Tibial artery (tissue), 4 donors: Measurements from ENCODE around the gene TPM2.

ENCODE experiments used
- DNase-seq, 2 donors: peaks; one replicate each; pipeline ENCODE4 v3.0.0-alpha.2; 2019
- H3K27ac ChIP-seq, 2 donors: fragments of 200-600 bp; sonication (generic) in 1 of 2; 1 replicate in 1 of 2; 2 replicates in 1 of 2; pipeline ENCODE4 v1.5.1; 2018 to 2019; ENCODE audit warnings: mild to moderate bottlenecking in 1 of 2
- H3K27me3 ChIP-seq, 2 donors: fragments of 200-600 bp; sonication (generic) in 1 of 2; one replicate each; pipeline versions ENCODE4 v1.5.1 to v1.6.0; 2016 to 2019
- H3K36me3 ChIP-seq, 3 donors: fragments of 200-600 bp; sonication (generic) in 2 of 3; one replicate each; pipeline ENCODE4 v1.5.1; 2016 to 2019; ENCODE audit warnings: mild to moderate bottlenecking in 2 of 3
- H3K4me1 ChIP-seq, 4 donors: fragments of 200-600 bp; sonication (generic) in 2 of 4; 1 replicate in 3 of 4; 2 replicates in 1 of 4; pipeline ENCODE4 v1.5.1; 2016 to 2019
- H3K4me3 ChIP-seq, 2 donors: fragments of 200-600 bp; sonication (generic) in 1 of 2; 1 replicate in 1 of 2; 2 replicates in 1 of 2; pipeline ENCODE4 v1.5.1; 2018 to 2019; ENCODE audit warnings: mild to moderate bottlenecking in 2 of 2
- H3K9me3 ChIP-seq, 3 donors: fragments of 200-600 bp; sonication (generic) in 1 of 3; one replicate each; pipeline ENCODE4 v1.5.1; 2016 to 2019
- CTCF ChIP-seq, 2 experiments: fragments of 200-600 bp in 1 of 2; fragments of 450-650 bp in 1 of 2; IDR thresholded peaks; one replicate each; pipeline ENCODE4 v1.5.1; 2017 to 2019; ENCODE audit warnings: antibody characterized with exemption in 2 of 2, mild to moderate bottlenecking in 1 of 2, moderate library complexity in 1 of 2
- intact Hi-C: fragments of 100-400 bp; cut with DNase I; formaldehyde crosslinking; loops from one replicate; pipeline ENCODE4 v1.15.0; 2023; ENCODE audit warnings: low total_unique reads

TPM2 gene

GRCh38 chr9:35706951-35707350 lies 17.2 kb upstream of the TPM2 start:
- no peak overlapping the region for H3K4me3 ChIP-seq
- no peaks in the 10 kb centered on the region for H3K27me3 ChIP-seq
- no peak for TF ChIP-seq CTCF (IDR thresholded peaks at IDR 0.05)
- no peak for DNase-seq
- H3K4me1 ChIP-seq: no peaks in the 10 kb centered on the region
- intact Hi-C loops: no loop called here
- H3K36me3 ChIP-seq: peaks cover 97 to 100% (median 97%) of the 10 kb centered on the region in 3 donors
- H3K27ac ChIP-seq: peak overlapping the region; percentile 96 to 97
- H3K9me3 ChIP-seq: no peaks in the 10 kb centered on the region

DNA sequence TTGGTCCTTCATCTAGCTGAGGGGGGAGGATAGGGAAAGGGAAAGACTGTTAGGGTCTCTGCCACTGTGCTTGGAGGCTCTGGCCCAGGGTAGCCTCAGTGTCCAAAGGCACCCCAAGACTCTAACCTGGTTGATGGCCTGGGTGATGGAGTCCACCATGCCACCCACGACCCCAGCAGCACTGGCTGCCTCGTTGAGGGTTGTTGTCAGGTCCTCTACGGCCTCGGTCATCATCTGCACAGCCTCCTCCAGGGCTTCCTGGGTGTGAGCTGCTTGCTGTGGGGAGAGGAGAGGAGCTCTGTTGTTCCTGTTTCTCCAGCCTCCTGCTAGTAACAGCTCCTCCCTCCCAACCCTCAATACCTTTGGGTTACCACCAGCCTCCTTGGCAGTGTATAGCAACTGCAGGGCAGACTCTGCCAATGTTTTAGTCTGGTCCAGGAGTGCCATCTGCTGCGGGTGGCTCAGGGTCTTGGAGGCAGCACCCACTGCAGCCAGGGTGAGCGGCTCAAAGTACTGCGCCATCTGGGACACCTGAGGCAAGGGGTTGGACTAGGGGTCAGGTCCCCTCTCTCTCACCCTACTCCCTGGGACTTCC lies 16.2 kb upstream of the TPM2 start:
- H3K27me3 ChIP-seq: no peaks in the 10 kb centered on the region
- peak overlapping the region; percentile 96 to 97 for H3K27ac ChIP-seq
- no peaks in the 10 kb centered on the region for H3K9me3 ChIP-seq
- peaks cover 97 to 100% (median 97%) of the 10 kb centered on the region in 3 donors for H3K36me3 ChIP-seq
- H3K4me3 ChIP-seq: no peak overlapping the region
- no peaks in the 10 kb centered on the region for H3K4me1 ChIP-seq
- intact Hi-C loops: no loop called here
- no peak for TF ChIP-seq CTCF (IDR thresholded peaks at IDR 0.05)
- no peak for DNase-seq

GRCh38 chr9:35705372-35705771 lies 15.6 kb upstream of the TPM2 start:
- intact Hi-C loops: no loop called here
- Histone ChIP-seq H3K36me3 (peaks cover 97 to 100% (median 97%) of the 10 kb centered on the region in 3 donors), H3K27me3 (no peaks in the 10 kb centered on the region)

DNA sequence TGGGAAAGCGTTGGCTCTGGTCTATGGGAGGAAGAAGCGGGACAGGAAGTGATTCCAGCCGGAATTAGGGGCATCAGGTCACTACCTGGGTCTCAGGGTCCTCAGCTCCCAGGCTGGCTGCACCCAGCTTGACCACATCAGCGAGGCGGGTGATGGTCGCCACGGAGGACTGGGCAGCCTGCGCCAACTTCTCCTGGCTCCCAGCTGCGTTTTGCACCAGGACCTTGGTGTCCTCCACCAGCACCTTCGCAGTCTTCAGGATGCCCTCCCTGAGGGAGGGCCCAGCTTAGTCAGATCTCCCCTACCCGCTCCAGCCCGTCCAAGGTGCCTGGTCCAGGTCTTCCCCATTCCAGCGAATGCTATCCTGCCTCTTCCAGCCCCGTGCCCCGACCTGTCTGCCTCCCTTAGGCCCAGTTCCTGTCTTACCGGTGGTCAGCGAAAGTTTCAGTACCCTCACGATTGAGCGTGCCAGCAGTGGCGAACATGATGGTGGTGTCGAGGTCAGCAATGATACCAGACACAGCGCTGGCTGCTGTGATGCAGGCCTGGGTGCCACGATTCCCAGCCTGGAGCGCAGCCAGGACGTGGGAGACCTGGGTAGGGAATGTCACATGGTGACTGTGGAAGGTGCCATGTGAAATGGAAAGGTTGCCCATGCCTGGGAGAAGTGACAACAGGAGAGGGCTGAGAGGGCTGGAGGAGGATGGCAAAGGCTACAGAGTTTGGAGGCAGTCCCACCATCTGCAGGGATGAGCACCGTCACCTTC lies 14.4 kb upstream of the TPM2 start:
- no peak for DNase-seq
- H3K27ac ChIP-seq: peak overlapping the region; percentile 96 to 97
- intact Hi-C loops: no loop called here
- H3K27me3 ChIP-seq: no peaks in the 10 kb centered on the region
- H3K36me3 ChIP-seq: peaks cover 100% of the 10 kb centered on the region in 3 donors
- TF ChIP-seq CTCF (IDR thresholded peaks at IDR 0.05): no peak
- no peak overlapping the region for H3K4me3 ChIP-seq
- H3K9me3 ChIP-seq: no peaks in the 10 kb centered on the region
- H3K4me1 ChIP-seq: peaks cover 0 to 3% (median under 1%) of the 10 kb centered on the region in 4 donors

More at GRCh38 chr9:35705372-35705771, 15.6 kb upstream of the TPM2 start:
- DNase-seq: no peak
- no peaks in the 10 kb centered on the region for H3K4me1 ChIP-seq
- H3K4me3 ChIP-seq: no peak overlapping the region
- peak overlapping the region; percentile 96 to 97 for H3K27ac ChIP-seq
- TF ChIP-seq CTCF (IDR thresholded peaks at IDR 0.05): no peak
- H3K9me3 ChIP-seq: no peaks in the 10 kb centered on the region

DNA sequence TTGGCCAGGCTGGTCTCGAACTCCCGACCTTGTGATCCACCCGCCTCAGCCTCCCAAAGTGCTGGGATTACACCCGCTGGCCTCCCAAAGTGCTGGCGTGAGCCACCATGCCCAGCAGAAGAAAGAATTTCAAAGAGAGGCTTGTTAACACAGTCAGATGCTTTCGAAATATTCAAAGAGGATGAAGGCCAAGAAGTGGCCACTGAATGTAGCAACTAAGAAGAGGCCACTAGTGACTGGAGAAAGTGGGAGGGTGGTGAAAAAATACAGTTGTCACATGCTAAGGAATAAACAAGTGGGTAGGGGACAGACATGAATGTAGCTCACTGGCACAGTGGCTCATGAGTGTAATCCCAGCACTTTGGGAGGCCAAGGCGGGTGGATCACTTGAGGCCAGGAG lies 13.0 kb upstream of the TPM2 start:
- intact Hi-C loops: no loop called here
- TF ChIP-seq CTCF (IDR thresholded peaks at IDR 0.05): no peak
- H3K9me3 ChIP-seq: no peaks in the 10 kb centered on the region
- DNase-seq: no peak
- H3K27ac ChIP-seq: peak overlapping the region; percentile 96 to 97
- no peak overlapping the region for H3K4me3 ChIP-seq
- H3K27me3 ChIP-seq: no peaks in the 10 kb centered on the region
- peaks cover 100% of the 10 kb centered on the region in 3 donors for H3K36me3 ChIP-seq
- H3K4me1 ChIP-seq: peaks cover 0 to 14% (median 9%) of the 10 kb centered on the region in 4 donors
